Gastroesophageal sphincter (tissue), 3 donors: ENCODE measurements around the gene GATA3.

Experiments used
- EP300 ChIP-seq: sonication (generic); formaldehyde crosslinking; IDR thresholded peaks from one replicate; pipeline ENCODE4 v1.6.1; 2017; ENCODE audit warnings: antibody characterized with exemption, mild to moderate bottlenecking
- POLR2A ChIP-seq, 2 donors: fragments of 450-650 bp; IDR thresholded peaks; one replicate each; pipeline ENCODE4 v1.6.1; 2017; ENCODE audit warnings: antibody characterized with exemption in 2 of 2, mild to moderate bottlenecking in 2 of 2, moderate library complexity in 1 of 2
- TF ChIP-seq, protein P1 (sequence below), 4 experiments: fragments of 200-600 bp in 2 of 4; fragments of 450-650 bp in 2 of 4; sonication (generic) in 1 of 4; IDR thresholded peaks; one replicate each; pipeline ENCODE4 v1.5.1; 2017 to 2019; ENCODE audit warnings: antibody characterized with exemption in 4 of 4, mild to moderate bottlenecking in 2 of 4, moderate library complexity in 2 of 4

DNA sequence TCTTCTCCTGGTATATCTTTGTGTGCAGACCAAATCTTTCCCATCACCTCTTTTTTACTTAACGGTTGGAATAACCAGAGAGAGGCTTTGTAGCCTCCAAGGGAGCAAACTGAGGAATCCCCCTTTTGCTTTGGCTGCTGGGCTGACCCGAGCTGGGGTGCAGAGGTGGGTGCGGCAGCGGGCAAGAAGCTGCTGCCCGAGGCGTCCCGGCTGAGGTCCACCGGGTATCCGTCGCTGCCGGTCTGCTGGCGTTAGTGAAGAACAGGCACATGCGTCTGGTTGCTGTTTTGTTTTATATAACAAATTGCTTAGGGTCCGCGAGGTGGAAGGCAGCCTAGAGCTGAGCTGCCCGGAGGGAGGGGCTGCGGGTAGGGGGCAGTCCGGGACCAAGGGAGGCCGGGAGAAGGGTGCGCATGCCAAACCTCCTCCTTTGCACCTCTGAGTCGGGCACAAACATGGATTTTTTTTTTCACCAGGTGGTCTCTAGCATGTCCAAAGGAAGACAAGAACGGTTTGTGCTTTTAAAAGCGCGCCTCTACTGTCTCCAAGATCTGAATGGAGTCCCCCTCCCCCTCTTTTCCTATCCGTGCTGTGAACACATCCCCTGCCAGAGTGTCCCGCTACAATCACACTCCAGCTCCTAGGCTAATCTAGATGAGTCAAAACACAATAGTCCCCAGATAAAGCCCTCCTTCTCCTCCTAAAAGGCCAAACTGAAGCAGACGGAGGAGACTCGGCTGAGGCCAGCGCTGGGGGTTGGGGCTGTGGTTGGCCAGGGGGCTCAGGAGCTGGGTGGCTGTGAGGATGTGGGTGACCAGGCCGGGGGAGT is 6.8 kb upstream of the GATA3 start:
- TF ChIP-seq EP300 (no peak), POLR2A (IDR thresholded peaks at IDR 0.05) (no peak)
- TF ChIP-seq, protein P1, sequence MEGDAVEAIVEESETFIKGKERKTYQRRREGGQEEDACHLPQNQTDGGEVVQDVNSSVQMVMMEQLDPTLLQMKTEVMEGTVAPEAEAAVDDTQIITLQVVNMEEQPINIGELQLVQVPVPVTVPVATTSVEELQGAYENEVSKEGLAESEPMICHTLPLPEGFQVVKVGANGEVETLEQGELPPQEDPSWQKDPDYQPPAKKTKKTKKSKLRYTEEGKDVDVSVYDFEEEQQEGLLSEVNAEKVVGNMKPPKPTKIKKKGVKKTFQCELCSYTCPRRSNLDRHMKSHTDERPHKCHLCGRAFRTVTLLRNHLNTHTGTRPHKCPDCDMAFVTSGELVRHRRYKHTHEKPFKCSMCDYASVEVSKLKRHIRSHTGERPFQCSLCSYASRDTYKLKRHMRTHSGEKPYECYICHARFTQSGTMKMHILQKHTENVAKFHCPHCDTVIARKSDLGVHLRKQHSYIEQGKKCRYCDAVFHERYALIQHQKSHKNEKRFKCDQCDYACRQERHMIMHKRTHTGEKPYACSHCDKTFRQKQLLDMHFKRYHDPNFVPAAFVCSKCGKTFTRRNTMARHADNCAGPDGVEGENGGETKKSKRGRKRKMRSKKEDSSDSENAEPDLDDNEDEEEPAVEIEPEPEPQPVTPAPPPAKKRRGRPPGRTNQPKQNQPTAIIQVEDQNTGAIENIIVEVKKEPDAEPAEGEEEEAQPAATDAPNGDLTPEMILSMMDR (IDR thresholded peaks at IDR 0.05): no peak
